Islet of Langerhans (tissue), 1 donor: Measurements from ENCODE around the gene PRAC1.
A peak's percentile ranks its signal among the peaks of the same experiment; 100 is the strongest.

ENCODE experiments used
- FAIRE-seq: peaks from one replicate; lab custom pipeline; 2011; peaks lifted over from hg19 to GRCh38; lab: Jason Lieb, UNC

PRAC1 gene

DNA sequence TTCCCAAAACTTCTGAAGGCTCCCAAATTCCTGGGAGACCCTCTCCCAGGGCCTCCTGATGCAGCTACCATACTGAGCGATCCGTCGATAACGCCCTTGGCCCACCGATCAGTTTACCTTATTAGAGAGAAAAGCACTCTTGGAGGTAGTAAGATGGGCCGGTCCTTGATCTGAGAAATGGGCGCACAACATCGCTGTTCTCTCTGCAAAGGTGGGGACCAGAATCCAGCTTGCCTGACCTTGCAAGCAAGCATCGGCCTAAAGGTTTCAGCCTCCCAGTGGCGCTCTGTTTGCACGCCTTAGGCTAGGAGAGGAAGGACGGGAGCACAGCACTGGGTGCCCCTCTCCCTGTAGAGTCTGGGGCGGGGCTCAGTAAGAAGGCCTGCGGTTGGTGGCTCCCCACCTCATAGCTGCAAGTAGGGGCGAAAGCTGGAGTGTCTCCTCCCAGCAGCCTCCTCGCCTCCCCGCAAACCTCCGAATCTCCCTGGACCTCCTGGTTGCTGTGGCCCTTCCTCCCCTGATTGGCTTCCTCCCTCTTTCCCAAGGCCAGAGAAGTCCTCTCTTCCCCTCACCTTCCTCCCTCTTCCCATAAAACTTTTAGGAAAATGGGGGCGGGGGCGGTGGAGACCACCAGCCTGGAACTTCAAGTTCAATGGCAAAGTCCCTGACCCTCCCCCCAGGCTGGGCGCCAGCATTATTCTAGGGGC, at the start of gene PRAC1:
TSS of gene PRAC1 (minus strand) at position 318 of the 707 bp plus-strand sequence. CDS start at position 192, 126 bp downstream.
- FAIRE-seq = no peak

DNA sequence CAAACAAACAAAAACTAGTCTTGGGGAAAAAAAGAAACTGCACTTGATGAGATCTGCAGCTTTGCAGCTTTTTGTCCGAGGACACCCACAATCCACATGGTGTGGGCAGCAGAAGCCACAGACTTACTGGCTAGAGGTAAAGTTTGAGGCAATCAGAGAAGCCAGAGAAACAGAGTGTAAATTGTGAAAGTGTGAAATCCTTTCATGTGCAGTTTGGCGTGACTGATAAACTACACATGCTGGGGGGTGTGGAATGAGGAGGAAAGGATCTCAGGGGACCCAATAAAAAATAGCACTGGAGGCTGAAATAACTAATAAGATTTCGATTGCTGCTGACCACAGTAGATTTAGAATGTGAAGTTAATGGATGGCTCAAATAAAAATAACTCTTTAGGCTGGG, 48.6 kb upstream of the PRAC1 start:
- no peak for FAIRE-seq

DNA sequence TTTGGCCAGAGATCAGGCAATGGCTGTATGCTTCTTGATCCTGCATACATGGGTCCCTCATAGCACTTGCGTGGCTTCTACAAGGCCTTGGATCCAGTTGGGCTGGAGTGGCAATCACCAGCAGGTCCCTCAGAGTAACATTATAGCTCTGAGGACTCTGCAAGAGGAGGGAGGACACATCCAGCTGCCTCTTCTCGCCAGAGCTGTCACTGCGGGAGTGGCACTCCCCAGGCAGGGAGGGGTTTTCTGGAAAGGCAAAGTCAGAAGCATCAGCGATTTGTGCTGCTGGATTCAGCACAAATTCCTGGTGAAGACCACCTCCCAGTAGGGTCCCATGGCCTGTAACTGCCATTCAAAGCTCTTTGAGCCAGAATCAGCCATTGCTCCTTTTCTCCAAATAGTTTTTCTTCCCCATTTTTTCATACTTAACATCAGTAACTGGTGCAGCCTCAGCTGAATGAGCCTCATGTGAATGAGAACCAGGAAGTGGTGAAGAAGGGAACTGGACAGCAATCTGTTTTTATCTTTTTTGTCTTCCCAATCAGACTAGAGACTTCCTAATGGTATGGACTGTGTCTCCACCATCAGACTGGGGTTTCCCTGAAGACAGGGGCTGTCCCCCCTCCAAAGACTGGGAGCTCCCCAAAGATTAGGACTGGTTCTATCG, 46.8 kb upstream of the PRAC1 start:
- no peak for FAIRE-seq

DNA sequence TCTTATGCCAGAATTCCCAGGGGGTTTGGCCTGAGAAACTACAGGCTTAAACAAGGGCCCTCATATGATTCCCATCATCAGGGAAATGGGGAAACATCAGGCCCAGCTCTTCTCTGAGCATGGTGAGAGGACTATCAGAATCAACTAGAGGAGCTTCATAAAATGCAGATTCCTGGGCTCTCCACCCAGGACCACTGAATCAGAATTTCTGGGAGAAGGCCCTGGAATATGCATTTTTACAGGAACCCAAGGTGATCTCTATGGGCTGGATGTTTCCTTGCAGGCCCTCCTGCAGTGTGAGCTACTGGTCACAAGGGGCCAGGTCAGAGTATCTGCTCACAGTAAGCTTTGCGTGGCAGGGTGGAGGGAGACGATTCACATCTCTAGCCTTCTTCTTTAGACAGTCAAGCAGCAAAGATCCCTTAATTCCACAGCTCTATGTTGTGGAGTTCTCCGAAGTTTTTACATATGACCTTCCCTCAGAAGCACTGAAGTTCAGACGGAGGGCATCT, 45.0 kb upstream of the PRAC1 start:
- no peak for FAIRE-seq

DNA sequence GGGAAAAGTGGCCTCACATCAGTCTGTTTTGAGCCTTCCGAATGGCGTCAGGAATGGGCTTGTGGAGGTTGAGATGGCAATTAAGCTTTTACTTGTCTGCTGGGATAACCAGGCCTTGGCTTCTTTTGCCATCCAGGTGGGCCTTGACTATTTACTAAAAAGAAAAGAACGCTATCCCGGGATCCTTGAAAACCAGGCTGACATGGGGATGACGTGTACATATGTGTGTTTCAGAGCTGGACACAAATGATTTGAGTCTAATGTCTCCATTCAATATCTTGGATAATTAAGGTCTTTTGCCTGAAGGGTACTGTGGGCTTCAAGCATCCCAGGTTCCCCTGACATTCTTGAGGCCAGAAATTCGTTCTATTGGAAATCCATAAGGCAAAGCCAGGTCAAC, 38.8 kb upstream of the PRAC1 start:
- no peak for FAIRE-seq

DNA sequence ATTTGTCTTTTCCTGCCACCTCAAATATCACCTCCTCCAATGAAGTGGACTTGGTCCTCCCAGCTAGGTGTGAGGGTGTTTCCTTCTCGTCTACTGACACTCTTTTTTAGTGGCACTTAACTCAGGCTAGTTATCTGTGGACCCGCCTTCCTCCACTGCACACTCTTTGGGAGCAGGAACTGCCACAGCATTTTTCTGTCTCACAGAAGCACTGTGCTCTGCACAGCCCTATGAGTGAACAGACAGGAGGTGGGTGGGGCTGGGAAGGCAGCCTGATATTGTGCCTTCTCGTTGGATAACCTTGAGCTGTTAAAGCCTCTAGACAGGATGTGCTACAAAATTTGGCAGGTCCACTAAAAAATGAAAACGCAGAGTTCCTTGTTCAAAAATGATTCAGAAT, 38.1 kb upstream of the PRAC1 start:
- no peak for FAIRE-seq

DNA sequence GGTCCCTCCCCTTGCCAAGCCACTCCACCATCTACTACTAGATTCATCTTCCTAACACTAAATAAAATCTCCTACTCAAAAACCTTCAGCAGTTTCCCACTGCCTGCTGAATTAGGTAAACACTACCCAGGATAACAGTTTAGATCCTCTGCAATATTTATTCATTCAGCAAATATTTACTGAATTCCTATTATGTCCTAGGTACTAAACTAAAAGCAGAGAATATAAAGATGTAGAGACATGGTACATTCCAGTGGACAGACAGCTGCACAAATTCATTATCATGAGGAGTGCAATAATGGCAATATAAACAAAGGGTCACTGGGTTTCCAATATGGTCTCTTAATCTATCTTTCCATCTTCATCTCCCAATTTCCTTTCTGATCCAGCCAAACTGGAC, 37.0 kb upstream of the PRAC1 start:
- no peak for FAIRE-seq

DNA sequence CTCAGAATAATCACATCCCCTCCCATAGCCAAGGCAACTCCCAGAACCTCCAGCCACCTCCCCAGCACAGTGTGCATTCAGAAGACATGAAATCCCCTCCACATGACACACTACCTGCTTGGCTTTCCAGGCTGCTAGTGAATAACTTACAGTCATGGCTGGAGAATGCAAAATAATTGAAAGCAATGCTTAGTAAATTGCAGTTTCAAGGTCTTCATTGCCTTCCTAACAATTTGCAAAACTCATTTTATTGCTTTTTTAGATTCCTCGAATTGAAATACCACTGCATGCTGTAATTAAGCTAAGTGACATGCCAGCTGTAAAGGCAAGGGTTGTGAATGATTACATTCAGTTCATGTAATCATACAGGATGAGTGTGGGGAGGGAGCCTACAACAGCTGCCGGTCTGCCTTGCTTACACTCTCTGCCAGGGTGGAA, 35.2 kb upstream of the PRAC1 start:
- FAIRE-seq = no peak

DNA sequence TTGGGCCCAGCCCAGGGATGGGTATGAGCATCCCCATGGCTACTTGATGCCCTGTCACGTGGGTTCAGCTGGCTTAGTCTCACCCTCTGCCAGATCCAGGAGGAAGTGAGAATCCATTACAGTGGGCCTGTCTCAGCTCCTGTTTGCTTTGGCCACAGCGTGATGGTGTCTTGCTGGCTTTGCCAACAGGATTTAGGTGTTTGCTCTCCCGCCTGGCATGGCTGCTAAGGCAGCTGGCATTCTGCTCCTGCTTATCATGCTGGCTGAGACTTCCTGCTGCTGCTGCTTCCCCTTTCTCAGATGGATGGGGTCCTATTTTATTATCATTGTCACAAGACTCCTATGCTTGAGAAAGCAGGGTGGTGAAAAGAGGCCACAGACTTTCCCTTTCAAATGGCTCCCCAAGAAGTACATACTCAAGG, 34.5 kb upstream of the PRAC1 start:
- no peak for FAIRE-seq

DNA sequence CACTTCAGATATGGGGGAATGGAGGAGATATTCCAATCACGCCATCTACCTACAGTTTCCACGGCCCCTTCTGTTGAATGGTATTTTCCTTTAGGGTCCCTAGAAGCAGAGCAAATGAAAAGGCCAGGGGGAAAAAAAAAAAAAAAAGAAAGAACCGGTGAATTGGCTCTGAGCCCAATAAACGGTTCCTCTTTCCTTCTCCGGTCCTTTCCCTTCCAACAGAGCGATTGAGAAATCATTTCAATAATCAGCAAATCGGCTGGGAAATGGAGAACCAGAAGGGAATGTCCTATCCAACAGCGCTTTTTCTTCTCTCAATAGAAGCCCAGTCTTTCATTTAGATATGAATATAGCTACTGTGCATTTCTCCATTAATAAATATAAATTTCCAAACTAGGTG, 33.0 kb upstream of the PRAC1 start:
- FAIRE-seq = no peak

DNA sequence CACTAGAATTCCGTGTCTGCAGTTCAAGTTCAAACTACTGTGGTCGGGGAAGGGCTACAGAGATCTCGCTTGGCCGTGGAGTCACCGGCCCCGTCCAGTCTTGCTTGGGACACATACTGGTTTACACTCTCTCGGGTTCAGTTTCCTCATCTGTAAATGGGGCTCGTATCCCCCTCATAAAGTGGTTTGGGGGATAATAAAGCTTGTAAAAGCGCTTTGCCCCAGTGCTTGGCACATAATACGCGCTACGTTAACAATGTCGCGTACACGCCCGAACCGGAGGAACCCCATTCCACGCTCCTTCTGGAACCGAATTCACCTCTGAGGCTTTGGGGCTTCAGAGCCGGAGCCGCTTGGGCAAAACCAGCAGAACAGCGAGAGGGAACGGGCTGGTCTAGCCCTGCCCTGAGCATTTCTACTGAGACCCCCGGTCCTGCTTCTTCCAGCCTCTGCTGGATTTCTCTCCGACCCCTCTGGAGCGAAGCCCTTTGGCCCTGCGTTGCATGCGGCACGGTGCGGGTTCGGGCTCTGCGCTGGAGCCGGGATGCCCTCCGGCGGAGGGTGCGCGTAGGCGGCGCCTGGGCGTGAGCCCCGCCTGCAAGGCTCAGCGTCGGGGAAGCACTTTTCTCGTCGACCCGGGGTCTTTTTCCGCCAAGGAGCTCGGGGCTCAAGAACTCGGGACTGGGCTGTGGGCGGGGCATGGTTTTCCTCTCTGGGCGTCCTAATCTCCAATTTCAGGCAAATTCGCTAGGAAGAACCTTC, 32.4 kb upstream of the PRAC1 start:
- no peak for FAIRE-seq

DNA sequence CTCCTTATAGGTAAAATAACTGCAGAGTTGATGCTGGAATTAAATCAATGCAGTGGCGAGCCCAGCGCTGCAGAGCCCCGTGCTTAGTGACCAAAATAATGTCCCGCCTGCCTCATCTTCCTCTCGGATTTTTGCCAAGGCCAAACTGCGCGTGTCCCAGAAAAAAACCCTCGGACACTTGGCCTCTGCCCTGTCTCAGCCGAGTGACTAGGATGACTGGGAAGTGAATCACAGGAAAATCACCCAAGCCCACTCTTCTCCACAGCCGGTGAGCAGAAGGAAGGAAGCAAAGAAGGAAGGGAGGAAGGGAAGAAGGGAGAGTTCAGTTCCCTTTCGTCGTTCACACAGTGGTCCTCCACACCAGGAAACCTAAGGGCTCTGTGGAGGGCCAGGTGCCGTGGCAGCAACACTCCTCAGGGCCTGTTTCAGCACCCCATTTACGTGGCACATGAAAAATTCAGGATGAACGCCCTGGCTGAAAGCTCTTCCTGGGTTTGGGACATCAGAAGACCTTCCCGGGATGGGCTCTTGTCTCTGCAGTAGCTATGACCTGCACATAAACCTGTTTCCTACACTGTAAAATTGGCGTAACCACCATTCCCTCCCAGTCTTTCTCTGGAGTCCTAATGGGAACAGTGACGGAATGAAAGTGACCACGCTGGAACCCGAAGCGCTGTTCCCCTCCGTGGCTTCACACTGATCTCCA, 31.6 kb upstream of the PRAC1 start:
- FAIRE-seq = no peak

DNA sequence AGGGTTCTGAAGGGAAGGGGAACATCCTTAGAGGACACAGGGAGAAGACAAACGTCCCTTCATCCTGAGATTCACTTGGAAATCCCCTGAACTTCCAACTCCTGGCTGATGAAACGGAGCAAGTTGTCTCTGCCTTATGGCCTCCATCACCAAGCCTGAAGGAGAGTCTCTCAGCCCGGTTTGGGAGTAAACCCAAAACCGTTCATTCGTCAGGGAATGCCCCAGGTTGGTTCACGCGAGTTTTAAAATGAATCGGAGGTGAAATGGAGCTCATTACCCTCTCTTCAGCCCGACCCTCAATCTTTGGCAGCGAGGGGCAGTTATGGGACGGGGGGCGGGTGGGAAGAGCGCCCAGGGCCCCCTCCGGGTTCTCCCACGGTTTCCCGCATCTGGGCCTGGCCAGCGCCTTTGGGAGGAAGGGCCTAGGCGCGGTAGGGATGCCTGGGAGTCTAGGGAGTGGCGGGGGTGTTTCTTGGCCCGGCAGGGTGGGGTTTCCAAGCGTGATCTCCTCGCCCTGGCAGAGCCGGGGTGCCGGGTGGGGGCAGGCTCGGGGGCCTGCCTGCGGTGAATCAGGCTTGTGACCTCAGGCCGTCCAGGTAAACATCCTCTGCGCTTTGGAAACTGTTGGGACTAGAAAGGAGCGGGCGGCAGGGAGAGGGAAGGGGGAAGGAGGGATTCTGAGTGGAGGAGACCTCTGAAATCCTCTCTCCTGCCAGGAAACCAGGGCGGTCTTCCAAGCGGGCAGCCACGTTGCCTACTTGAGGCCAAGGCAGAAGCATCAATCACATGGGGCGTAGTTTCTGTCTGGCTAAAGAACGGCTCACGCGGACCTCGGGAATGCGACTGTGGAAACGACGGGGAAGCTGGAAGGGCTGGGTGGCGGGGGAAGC, 30.3 kb upstream of the PRAC1 start:
- no peak for FAIRE-seq

DNA sequence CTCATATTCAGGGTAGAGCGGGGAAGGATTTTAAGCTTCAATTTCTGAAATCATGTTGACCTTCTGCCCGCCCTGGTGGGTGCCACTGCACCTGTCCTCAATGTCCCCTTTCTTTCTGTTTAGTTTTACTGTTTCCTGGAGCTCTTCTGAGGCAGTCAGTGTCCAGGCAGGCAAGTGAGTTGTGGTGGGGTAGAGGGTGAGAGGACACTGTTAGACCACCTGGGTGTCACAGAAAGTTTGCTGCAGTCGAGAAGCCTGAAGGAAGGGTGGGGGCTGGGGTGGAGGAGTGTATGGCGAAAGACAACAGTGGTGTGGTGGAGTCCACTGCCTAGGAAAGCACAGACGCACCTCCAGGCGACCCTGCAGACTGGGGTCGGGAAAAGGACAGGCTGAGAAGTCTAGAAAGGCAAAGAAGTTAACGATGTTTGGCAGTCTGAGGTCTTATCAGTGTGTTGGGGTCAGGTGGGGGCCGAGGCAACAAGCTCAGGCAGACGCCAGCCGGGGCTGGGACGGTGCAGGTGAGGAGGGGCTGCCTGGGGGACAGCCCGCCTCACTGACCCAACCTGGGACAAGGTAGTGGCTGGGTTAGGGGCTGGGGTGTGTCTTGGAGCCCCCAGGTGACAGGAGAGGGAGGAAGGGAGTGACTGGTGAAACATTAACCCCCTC, 29.5 kb upstream of the PRAC1 start:
- FAIRE-seq = no peak

DNA sequence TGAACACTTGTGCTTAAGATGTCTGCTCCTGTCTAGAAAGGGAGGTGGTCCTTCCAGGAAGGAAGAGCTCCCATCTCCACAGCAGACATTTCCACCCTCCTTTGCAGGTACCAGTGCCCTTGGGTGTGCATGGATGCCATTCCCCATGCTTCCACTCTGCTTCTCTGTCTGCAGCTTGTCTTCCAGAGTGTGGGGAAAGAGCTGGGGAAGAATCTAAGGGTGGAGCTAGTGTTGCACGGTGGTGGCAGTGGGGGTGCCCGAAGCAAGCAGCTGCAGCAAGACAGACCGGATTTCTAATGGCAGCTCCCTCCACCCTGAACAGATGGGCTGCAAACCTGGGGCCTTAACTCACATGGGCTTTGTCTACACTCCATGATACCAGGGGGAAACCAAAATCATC, 28.9 kb upstream of the PRAC1 start:
- no peak for FAIRE-seq

DNA sequence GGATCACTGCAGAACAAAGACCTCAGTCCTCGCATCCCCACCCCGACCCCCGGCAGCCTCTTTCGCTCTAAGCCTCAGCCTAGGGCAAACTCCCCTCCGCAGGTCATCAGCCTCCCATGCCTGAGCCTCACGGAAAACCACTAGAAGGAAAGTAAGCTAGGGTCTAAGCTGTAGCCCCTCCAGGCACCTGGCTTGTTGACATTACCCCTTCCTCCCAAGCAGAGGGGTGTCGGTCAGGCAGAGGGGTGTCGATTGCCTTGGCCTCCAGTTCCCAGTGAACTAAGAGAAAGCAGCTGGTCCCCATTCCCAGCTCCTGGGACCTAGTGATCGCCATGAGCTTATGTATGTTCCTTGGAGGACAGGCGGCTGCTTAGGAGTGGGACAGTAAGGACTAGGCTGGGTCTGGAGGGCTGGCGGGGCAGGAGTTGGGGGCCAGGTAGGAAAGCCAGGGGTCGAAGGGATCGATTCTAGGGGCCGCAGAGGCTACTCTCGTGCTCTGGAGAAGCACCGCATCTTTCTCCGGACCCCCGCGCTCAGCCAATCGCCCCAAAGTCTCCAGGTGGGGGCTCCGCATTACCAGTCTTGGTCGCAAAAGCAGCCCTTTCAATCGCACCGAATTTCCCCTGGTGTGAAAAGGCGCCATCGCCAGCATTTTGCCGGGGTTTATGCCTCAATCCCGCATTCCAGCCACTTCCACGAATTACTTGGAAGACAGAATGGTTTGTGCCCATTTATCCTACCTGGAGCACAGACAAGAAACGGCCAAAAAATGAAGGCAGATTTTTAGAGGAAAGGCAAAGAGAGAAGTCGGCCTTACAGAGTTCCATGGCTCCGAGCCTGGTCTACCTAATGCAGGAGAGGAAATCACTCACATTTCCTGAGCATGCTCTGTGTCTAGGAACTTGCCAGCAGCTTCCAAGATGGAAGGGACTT, 27.6 kb upstream of the PRAC1 start:
- FAIRE-seq = no peak

DNA sequence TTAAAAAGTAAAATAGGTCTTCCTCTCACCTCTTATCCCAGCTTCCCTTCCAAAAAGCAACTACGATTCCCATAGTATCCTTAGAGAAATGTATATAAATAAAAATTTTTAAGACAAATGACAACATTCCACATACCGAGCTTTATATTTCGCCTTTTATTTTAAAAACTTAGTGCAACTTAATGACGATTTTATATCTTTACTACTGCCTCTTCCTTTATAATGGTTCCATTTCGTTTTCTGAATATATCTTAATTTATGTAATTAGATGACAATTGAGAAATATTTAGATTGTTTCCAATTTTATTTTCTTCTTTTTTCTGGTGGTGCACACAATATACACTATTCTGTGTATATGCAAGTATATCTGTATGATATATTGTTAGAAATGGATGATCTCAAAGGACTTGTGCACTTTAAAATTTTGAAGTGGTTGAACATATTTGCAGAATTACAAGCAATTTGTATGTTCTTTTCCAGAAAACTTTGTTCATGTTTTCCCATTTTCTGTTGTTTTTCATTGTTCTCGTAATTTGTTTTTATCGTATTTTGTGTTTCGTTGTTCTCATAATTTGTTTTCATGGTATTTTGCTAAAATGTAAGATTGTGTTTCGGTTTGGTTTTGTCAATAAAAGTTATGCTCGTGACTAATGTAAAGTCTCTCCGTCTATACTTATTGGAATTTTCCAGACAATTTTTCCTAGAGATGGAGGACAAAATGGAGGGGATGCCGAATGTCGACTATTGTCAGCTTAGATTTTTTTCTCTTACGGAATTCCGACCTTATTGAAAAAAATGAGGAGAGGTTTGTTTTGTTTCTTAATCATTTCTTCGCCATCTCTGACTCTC, 26.6 kb upstream of the PRAC1 start:
- FAIRE-seq = peak; percentile 87

DNA sequence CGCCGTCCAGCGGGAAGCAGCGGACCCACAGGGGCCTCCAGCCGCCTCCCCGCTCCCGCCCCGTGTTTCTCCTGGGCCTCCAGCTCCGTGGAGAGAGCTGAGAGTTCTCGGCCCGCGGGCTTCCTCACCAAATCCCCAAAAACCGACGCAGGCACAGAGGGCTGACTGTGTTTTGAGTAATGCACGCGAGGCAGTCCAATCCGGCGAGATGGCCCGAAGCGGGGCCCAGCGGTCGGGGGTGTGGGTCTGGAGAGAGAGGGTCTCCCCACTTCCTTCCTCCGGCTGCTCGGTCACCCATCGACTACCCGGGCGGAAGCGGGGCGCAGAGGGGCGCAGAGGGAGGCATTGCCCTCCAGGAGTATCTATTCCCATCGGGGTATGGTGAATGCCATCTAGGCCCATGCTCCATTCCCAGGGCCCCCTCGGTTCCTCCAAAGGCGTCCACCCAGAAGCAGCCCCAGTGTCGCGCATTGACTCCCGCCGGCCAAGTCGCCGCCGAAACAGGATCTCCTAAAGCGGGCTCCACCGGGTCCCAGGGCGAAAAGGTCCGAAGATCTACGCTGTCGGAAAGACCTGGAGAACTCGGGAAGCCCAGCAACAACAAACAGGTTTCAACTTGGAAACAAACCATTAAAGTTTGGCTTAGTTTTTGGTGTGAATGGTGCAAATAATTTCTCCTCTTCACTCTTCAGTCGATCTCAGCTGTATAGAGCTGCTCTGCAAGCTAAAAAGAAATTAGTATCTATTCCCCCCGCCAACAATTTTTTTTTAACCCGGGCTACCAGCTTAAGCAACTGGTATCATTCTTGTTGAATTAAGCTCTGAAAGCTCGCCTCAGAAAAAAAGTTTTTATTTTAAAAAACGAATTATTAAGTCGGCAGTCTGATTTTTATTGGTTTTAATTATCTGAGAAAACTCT, 25.4 kb upstream of the PRAC1 start:
- peak; percentile 9 for FAIRE-seq
